PC-3 (cell line): ENCODE results near the gene ONECUT3. TPM values are rescaled to one million over a fixed set of nuclear protein-coding genes. Genes with fewer than 3 reads are reported as not detected.

ENCODE experiments used
- ATAC-seq: fragments of 200-7000 bp; cut with Tn5 transposase; 2 replicates; pipeline ENCODE4 v1.9.1; 2020; ENCODE audit warnings: mild to moderate bottlenecking, moderate library complexity
- BruUV-seq: library from RNA; stranded (reverse); fragments of 400-500 nt; replicated peaks from 2 replicates; lab custom pipeline; 2021; lab: Mats Ljungman, UMichigan
- CTCF ChIA-PET: fragments of 300-600 bp; sonication (Branson Sonifier 250); formaldehyde crosslinking; loops from one replicate; lab custom pipeline; 2022; ENCODE audit warnings: antibody characterized with exemption; lab: Charles Lee
- POLR2A ChIA-PET: fragments of 300-600 bp; sonication (Branson Sonifier 250); formaldehyde crosslinking; loops from one replicate; lab custom pipeline; 2022; ENCODE audit warnings: antibody characterized with exemption; ENCODE audit not compliant: unreplicated experiment; lab: Charles Lee
- DNase-seq: peaks from one replicate; pipeline ENCODE4 v3.0.0-alpha.2; 2015
- H2AFZ ChIP-seq: fragments of 300-600 bp; sonication (generic); 2 replicates; pipeline ENCODE4 v1.6.0; 2016; ENCODE audit warnings: antibody characterized with exemption, low read length
- H3F3A ChIP-seq: fragments of 300-600 bp; sonication (generic); one replicate; pipeline ENCODE4 v1.6.0; 2017; ENCODE audit warnings: antibody characterized with exemption, low read length, control low read depth, mild to moderate bottlenecking; ENCODE audit not compliant: unreplicated experiment
- H3K27ac ChIP-seq: fragments of 300-600 bp; sonication (generic); 2 replicates; pipeline ENCODE4 v1.5.1; 2016; ENCODE audit warnings: mild to moderate bottlenecking, low read length
- H3K27me3 ChIP-seq: fragments of 300-600 bp; sonication (generic); 2 replicates; pipeline ENCODE4 v1.6.1; 2016; ENCODE audit warnings: low read length, mixed read lengths
- H3K36me3 ChIP-seq: fragments of 300-600 bp; sonication (generic); 2 replicates; pipeline ENCODE4 v1.6.1; 2016; ENCODE audit warnings: low read depth, mixed run types, low read length, mixed read lengths
- H3K4me1 ChIP-seq: fragments of 300-600 bp; sonication (generic); 2 replicates; pipeline ENCODE4 v1.5.1; 2016; ENCODE audit warnings: low read length; ENCODE audit not compliant: insufficient read depth
- H3K4me2 ChIP-seq: fragments of 300-600 bp; sonication (generic); 2 replicates; pipeline ENCODE4 v1.6.0; 2016; ENCODE audit warnings: low read length
- H3K4me3 ChIP-seq: fragments of 300-600 bp; sonication (generic); 2 replicates; pipeline ENCODE4 v1.5.1; 2016; ENCODE audit warnings: mild to moderate bottlenecking, low read length, mixed read lengths
- H3K79me2 ChIP-seq: fragments of 300-600 bp; sonication (generic); 2 replicates; pipeline ENCODE4 v1.6.1; 2017; ENCODE audit warnings: low read length, mixed read lengths
- H3K9ac ChIP-seq: fragments of 300-600 bp; sonication (generic); 2 replicates; pipeline ENCODE4 v1.6.0; 2016; ENCODE audit warnings: mild to moderate bottlenecking, low read length
- H3K9me2 ChIP-seq: fragments of 300-600 bp; sonication (generic); replicated peaks from 2 replicates; pipeline ENCODE4 v1.6.1; 2016; ENCODE audit warnings: mixed run types, low read length, mixed read lengths
- H3K9me3 ChIP-seq: fragments of 300-600 bp; sonication (generic); 2 replicates; pipeline ENCODE4 v1.6.1; 2016; ENCODE audit warnings: low read length, mixed read lengths
- H4K20me1 ChIP-seq: fragments of 300-600 bp; sonication (generic); 2 replicates; pipeline ENCODE4 v1.6.1; 2016; ENCODE audit warnings: low read length, mixed read lengths
- CTCF ChIP-seq: fragments of 300-600 bp; sonication (generic); conservative IDR thresholded peaks from 2 replicates; pipeline ENCODE4 v1.5.1; 2017; ENCODE audit warnings: antibody characterized with exemption, low read depth, mild to moderate bottlenecking, low read length
- EZH2 ChIP-seq: fragments of 300-600 bp; sonication (generic); IDR thresholded peaks from one replicate; pipeline ENCODE4 v1.6.1; 2017; ENCODE audit warnings: antibody characterized with exemption, mild to moderate bottlenecking, low read length; ENCODE audit not compliant: unreplicated experiment
- EZH2phosphoT487 ChIP-seq: fragments of 300-600 bp; sonication (generic); IDR thresholded peaks from 2 replicates; pipeline ENCODE4 v1.6.1; 2018; ENCODE audit warnings: mild to moderate bottlenecking, antibody characterized with exemption, low read length, borderline replicate concordance
- intact Hi-C: fragments of 100-400 bp; cut with micrococcal nuclease; formaldehyde crosslinking; loops from 2 replicates; pipeline ENCODE4 v1.9.0; 2023
- total RNA-seq: library from RNA; depleted of rRNA; stranded (reverse); fragments of >200 nt; gene quantifications from 2 replicates; pipeline ENCODE4 v1.2.3, GENCODE V29; 2014

The ONECUT3 gene
- total RNA-seq, 1 experiment from 2014 or later: 1.4 TPM

- Histone ChIP-seq H3F3A (no peaks in the 10 kb centered on the region), H2AFZ (no peak overlapping the region), H3K9me3 (no peaks in the 10 kb centered on the region), H3K9ac (no peak overlapping the region), H3K79me2 (no peaks in the 10 kb centered on the region), H3K9me2 (no peaks in the 10 kb centered on the region), H3K4me1 (no peaks in the 10 kb centered on the region), H3K36me3 (no peaks in the 10 kb centered on the region), H3K27ac (no peak overlapping the region), H3K4me2 (no peak overlapping the region), H3K27me3 (no peaks in the 10 kb centered on the region), H3K4me3 (no peak overlapping the region), H4K20me1 (no peaks in the 10 kb centered on the region)
- CTCF ChIA-PET: interaction anchor here (0.7 kb wide), 1 partner anchor 9 kb away, joined by 3 read pairs; no protein-coding TSS in a partner anchor
- BruUV-seq: no TSS peak
- DNase-seq: no peak
- intact Hi-C loops: no loop called here
- TF ChIP-seq CTCF: no peak
- TF ChIP-seq EZH2phosphoT487: no peak
- TF ChIP-seq EZH2: no peak
- ATAC-seq: no peak
- POLR2A ChIA-PET: no interaction called here
Observed at GRCh38 chr19:1790054-1790792, 36.9 kb downstream of the ONECUT3 start.

GRCh38 chr19:1791879-1792278 is 38.6 kb downstream of the ONECUT3 start:
- ATAC-seq (no peak), DNase-seq (no peak)
- no peak overlapping the region for H3K4me3 ChIP-seq
- H2AFZ ChIP-seq: no peak overlapping the region
- no peaks in the 10 kb centered on the region for H3K9me3 ChIP-seq
- H3K27ac ChIP-seq: no peak overlapping the region
- H3K27me3 ChIP-seq: no peaks in the 10 kb centered on the region
- H3F3A ChIP-seq: no peaks in the 10 kb centered on the region
- TF ChIP-seq EZH2 (no peak), CTCF (no peak), EZH2phosphoT487 (no peak)
- CTCF ChIA-PET: no interaction called here
- no peaks in the 10 kb centered on the region for H3K9me2 ChIP-seq
- POLR2A ChIA-PET: no interaction called here
- no peaks in the 10 kb centered on the region; the same call in 1 of the 2 replicates for H3K4me1 ChIP-seq
- no peaks in the 10 kb centered on the region for H4K20me1 ChIP-seq
- no peaks in the 10 kb centered on the region for H3K36me3 ChIP-seq
- intact Hi-C loops: no loop called here
- H3K4me2 ChIP-seq: no peak overlapping the region
- no peak overlapping the region for H3K9ac ChIP-seq
- no TSS peak for BruUV-seq
- no peaks in the 10 kb centered on the region for H3K79me2 ChIP-seq
